Activated CD8-positive, alpha-beta T cell treated with anti-CD3 and anti-CD28 coated beads for 36 hours (primary cell): ENCODE results near the gene CEMIP. TPM values are rescaled to one million over a fixed set of nuclear protein-coding genes. Genes with fewer than 3 reads are reported as not detected.

Experiments
- ATAC-seq: fragments of 200-7000 bp; cut with Tn5 transposase; one replicate; pipeline ENCODE4 v1.10.0; 2021; ENCODE audit warnings: mild to moderate bottlenecking, moderate library complexity
- CTCF ChIA-PET: fragments of 350-600 bp; sonication (Branson Sonifier 250); formaldehyde crosslinking; loops from one replicate; lab custom pipeline; 2021; ENCODE audit warnings: antibody characterized with exemption; lab: Charles Lee
- POLR2A ChIA-PET: fragments of 350-600 bp; sonication (Branson Sonifier 250); formaldehyde crosslinking; loops from one replicate; lab custom pipeline; 2021; ENCODE audit warnings: antibody characterized with exemption; lab: Charles Lee
- DNase-seq: peaks from one replicate; pipeline ENCODE4 v3.0.0-alpha.2; 2020
- H3K27ac Mint-ChIP-seq: one replicate; pipeline ENCODE4 v1.8.0; 2021; ENCODE audit warnings: mild to moderate bottlenecking, mixed read lengths
- H3K27me3 Mint-ChIP-seq: one replicate; pipeline ENCODE4 v1.8.0; 2021; ENCODE audit warnings: mixed read lengths
- H3K36me3 Mint-ChIP-seq: one replicate; pipeline ENCODE4 v1.8.0; 2021; ENCODE audit warnings: low read depth, mixed read lengths
- H3K4me1 Mint-ChIP-seq: one replicate; pipeline ENCODE4 v1.8.0; 2021; ENCODE audit warnings: low read depth, mixed read lengths
- H3K4me3 Mint-ChIP-seq: one replicate; pipeline ENCODE4 v1.8.0; 2021; ENCODE audit warnings: mild to moderate bottlenecking, moderate library complexity, mixed read lengths
- H3K9me3 Mint-ChIP-seq: one replicate; pipeline ENCODE4 v1.8.0; 2021; ENCODE audit warnings: mixed read lengths
- intact Hi-C: fragments of 100-400 bp; cut with micrococcal nuclease; formaldehyde crosslinking; loops from one replicate; pipeline ENCODE4 v1.10.0; 2022
- total RNA-seq, 2 experiments: library from RNA; stranded (reverse); gene quantifications; one replicate each; pipeline ENCODE4 v1.2.3, GENCODE V29; 2021
- TF ChIP-seq, protein P1 (sequence below): fragments of 200-600 bp; IDR thresholded peaks from one replicate; pipeline ENCODE4 v1.8.0; 2022; ENCODE audit warnings: antibody characterized with exemption, mild to moderate bottlenecking

CEMIP gene
- total RNA-seq, 2 experiments from 2014 or later = not detected

DNA sequence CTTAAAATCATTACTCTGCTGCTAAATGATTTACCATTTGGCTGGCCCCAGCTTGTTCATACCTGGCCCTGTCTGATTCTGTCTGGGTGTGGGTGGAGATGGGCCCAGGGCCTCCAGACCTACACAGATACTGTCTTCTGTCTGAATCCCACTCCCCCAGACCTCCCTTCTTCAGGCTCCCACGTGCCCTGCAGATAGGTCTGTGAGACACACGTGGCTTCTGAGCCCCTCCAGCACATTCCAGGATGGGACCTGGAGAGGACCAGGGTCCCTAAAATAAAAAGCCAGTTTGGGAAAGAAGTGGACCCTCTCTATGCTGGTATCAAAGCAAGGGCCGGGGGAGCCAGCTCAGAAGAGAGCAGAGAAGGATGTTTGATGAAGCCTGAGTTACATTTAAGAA lies 14.6 kb upstream of the CEMIP start:
- H3K9me3 Mint-ChIP-seq = no peaks in the 10 kb centered on the region
- ChIA-PET CTCF (interaction anchor here (1.2 kb wide), 1 partner anchor 12 kb away, joined by 4 read pairs; no protein-coding TSS in a partner anchor), POLR2A (no interaction called here)
- H3K4me1 Mint-ChIP-seq = peaks cover 2% of the 10 kb centered on the region
- DNase-seq = no peak
- H3K27me3 Mint-ChIP-seq = peaks cover 1% of the 10 kb centered on the region
- intact Hi-C loops = no loop called here
- H3K4me3 Mint-ChIP-seq = no peak overlapping the region
- TF ChIP-seq, protein P1, sequence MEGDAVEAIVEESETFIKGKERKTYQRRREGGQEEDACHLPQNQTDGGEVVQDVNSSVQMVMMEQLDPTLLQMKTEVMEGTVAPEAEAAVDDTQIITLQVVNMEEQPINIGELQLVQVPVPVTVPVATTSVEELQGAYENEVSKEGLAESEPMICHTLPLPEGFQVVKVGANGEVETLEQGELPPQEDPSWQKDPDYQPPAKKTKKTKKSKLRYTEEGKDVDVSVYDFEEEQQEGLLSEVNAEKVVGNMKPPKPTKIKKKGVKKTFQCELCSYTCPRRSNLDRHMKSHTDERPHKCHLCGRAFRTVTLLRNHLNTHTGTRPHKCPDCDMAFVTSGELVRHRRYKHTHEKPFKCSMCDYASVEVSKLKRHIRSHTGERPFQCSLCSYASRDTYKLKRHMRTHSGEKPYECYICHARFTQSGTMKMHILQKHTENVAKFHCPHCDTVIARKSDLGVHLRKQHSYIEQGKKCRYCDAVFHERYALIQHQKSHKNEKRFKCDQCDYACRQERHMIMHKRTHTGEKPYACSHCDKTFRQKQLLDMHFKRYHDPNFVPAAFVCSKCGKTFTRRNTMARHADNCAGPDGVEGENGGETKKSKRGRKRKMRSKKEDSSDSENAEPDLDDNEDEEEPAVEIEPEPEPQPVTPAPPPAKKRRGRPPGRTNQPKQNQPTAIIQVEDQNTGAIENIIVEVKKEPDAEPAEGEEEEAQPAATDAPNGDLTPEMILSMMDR = no peak
- no peak overlapping the region for H3K27ac Mint-ChIP-seq
- no peak for ATAC-seq
- H3K36me3 Mint-ChIP-seq = no peaks in the 10 kb centered on the region

GRCh38 chr15:80766275-80766674 lies 12.9 kb upstream of the CEMIP start:
- Mint-ChIP-seq H3K4me1 (peaks cover 3% of the 10 kb centered on the region), H3K9me3 (no peaks in the 10 kb centered on the region), H3K36me3 (no peaks in the 10 kb centered on the region), H3K4me3 (no peak overlapping the region), H3K27ac (no peak overlapping the region), H3K27me3 (peaks cover 3% of the 10 kb centered on the region)
- ChIA-PET CTCF (interaction anchor here (2.4 kb wide), 1 partner anchor 10 kb away, joined by 16 read pairs; no protein-coding TSS in a partner anchor), POLR2A (no interaction called here)
- ATAC-seq = no peak
- intact Hi-C loops = no loop called here
- TF ChIP-seq, protein P1 = no peak
- no peak for DNase-seq

DNA sequence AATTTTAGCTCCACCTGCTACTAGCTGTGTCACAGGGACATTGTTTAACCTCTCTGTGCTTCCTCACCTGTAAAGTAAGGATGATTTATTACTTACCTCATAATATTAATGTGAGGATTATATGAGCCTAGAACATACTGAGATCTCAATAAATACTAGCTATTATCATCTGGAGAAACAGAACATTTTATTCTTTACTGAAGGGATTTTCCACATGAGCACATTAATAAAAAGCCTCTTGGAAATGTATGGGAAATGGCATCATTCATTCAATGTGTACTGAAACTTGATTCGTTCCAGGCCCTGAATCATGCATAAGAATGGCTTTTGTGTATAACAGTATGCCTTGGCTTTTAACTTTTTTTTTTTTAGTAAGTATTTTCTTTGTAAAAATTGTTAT lies 11.0 kb upstream of the CEMIP start:
- CTCF ChIA-PET = interaction anchor here (0.8 to 2.4 kb wide), 4 partner anchors 8 to 313 kb away, joined by 3 to 16 read pairs (median 4); partner anchors contain the start of gene CEMIP
- Mint-ChIP-seq H3K27me3 (peaks cover 4% of the 10 kb centered on the region), H3K4me3 (no peak overlapping the region), H3K36me3 (no peaks in the 10 kb centered on the region), H3K9me3 (no peaks in the 10 kb centered on the region), H3K27ac (no peak overlapping the region), H3K4me1 (peaks cover 3% of the 10 kb centered on the region)
- DNase-seq (no peak), ATAC-seq (no peak)
- TF ChIP-seq, protein P1 = no peak
- POLR2A ChIA-PET = no interaction called here
- intact Hi-C loops = no loop called here

- H3K36me3 Mint-ChIP-seq = no peaks in the 10 kb centered on the region
- ATAC-seq = no peak
- DNase-seq = no peak
- no peaks in the 10 kb centered on the region for H3K9me3 Mint-ChIP-seq
- peaks cover 7% of the 10 kb centered on the region for H3K27me3 Mint-ChIP-seq
- peaks cover 3% of the 10 kb centered on the region for H3K4me1 Mint-ChIP-seq
- POLR2A ChIA-PET = no interaction called here
- H3K4me3 Mint-ChIP-seq = no peak overlapping the region
- intact Hi-C loops = no loop called here
- no peak overlapping the region for H3K27ac Mint-ChIP-seq
- TF ChIP-seq, protein P1 = no peak
- CTCF ChIA-PET = no interaction called here
Observed at GRCh38 chr15:80769153-80769828, 9.9 kb upstream of the CEMIP start.
